ENCODE measurements around the gene EPHA8. TPM values are rescaled to one million over a fixed set of nuclear protein-coding genes. Genes with fewer than 3 reads are reported as not detected.

EPHA8 gene
- total and polyA plus RNA-seq, 2 of the 13 experiments (the other 11 are each of a cell fraction or from before 2014, with no cell fraction given), result not detected

DNA sequence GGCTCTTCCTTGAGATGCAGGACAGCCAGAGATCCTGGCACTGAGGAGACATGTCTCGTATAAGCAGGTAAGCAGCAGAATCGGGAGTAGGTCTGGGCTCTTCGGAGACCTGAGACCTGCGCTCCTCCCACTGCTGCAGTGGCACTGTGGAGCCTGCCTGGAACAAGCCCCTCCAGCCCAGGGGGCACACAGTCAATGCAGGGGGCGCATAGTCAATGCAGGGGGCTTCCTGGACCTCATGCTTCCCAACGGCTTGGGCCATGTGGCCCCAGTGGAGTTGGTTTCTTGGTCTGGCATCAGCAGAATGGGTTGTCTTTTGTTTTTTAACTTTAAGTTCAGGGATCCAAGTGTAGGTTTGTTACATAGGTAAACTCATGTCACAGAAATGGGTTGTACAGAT, 27.9 kb upstream of the EPHA8 start:
- no peak for ATAC-seq
- Histone ChIP-seq H3K27me3 (ENCODE audit: control insufficient read depth in 1 of 2, insufficient read depth in 2 of 2, low read length in 2 of 2) (no peaks in the 10 kb centered on the region; a peak in 1 of 5 replicates), H3K27ac (ENCODE audit: extremely low read length, insufficient read depth, low read length) (no peak overlapping the region), H3K4me3 (replicated peaks in 1 of 3; ENCODE audit: insufficient read depth in 1 of 3, low read depth in 2 of 3, low read length in 3 of 3) (no peak overlapping the region), H3K9ac (ENCODE audit: insufficient read depth, low read depth, low read length) (no peak overlapping the region), H3K79me2 (ENCODE audit: insufficient read depth, low read length) (no peaks in the 10 kb centered on the region), H3K4me1 (ENCODE audit: insufficient read depth, low read length) (no peaks in the 10 kb centered on the region), H3K36me3 (replicated peaks in 1 of 2; ENCODE audit: control insufficient read depth in 1 of 2, insufficient read depth in 2 of 2, low read length in 2 of 2) (no peaks in the 10 kb centered on the region), H2AFZ (ENCODE audit: low read length) (no peak overlapping the region), H4K20me1 (ENCODE audit: insufficient read depth, low read length) (no peaks in the 10 kb centered on the region), H3K9me3 (ENCODE audit: low read length) (no peaks in the 10 kb centered on the region), H3K4me2 (ENCODE audit: low read depth, low read length) (no peak overlapping the region)
- no TSS peak for BruUV-seq (replicated peaks)
- TF ChIP-seq MIER2 (CRISPR knock-in tag; IDR thresholded peaks at IDR 0.05), result no peak
- TF ChIP-seq HIVEP1 (CRISPR knock-in tag; IDR thresholded peaks at IDR 0.05), result no peak
- TF ChIP-seq CHCHD3 (CRISPR knock-in tag; IDR thresholded peaks at IDR 0.05), result no peak
- TF ChIP-seq KAT8 (CRISPR knock-in tag; IDR thresholded peaks at IDR 0.05), result no peak
- TF ChIP-seq KLF15 (CRISPR knock-in tag; IDR thresholded peaks at IDR 0.05; ENCODE audit: borderline replicate concordance), result no peak
- no peak for TF ChIP-seq ZNF598 (CRISPR knock-in tag; IDR thresholded peaks at IDR 0.05; ENCODE audit: borderline replicate concordance)
- TF ChIP-seq, protein P1, sequence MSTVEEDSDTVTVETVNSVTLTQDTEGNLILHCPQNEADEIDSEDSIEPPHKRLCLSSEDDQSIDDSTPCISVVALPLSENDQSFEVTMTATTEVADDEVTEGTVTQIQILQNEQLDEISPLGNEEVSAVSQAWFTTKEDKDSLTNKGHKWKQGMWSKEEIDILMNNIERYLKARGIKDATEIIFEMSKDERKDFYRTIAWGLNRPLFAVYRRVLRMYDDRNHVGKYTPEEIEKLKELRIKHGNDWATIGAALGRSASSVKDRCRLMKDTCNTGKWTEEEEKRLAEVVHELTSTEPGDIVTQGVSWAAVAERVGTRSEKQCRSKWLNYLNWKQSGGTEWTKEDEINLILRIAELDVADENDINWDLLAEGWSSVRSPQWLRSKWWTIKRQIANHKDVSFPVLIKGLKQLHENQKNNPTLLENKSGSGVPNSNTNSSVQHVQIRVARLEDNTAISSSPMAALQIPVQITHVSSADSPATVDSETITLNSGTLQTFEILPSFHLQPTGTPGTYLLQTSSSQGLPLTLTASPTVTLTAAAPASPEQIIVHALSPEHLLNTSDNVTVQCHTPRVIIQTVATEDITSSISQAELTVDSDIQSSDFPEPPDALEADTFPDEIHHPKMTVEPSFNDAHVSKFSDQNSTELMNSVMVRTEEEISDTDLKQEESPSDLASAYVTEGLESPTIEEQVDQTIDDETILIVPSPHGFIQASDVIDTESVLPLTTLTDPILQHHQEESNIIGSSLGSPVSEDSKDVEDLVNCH (CRISPR knock-in tag; IDR thresholded peaks at IDR 0.05), result no peak
- TF ChIP-seq ZNF550 (CRISPR knock-in tag; IDR thresholded peaks at IDR 0.05; ENCODE audit: borderline replicate concordance), result no peak
- TF ChIP-seq, protein P2, sequence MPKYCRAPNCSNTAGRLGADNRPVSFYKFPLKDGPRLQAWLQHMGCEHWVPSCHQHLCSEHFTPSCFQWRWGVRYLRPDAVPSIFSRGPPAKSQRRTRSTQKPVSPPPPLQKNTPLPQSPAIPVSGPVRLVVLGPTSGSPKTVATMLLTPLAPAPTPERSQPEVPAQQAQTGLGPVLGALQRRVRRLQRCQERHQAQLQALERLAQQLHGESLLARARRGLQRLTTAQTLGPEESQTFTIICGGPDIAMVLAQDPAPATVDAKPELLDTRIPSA (CRISPR knock-in tag; IDR thresholded peaks at IDR 0.05; ENCODE audit: borderline replicate concordance), result no peak
- no peak for TF ChIP-seq ZMYM2 (CRISPR knock-in tag; IDR thresholded peaks at IDR 0.05)
- TF ChIP-seq, protein P3, sequence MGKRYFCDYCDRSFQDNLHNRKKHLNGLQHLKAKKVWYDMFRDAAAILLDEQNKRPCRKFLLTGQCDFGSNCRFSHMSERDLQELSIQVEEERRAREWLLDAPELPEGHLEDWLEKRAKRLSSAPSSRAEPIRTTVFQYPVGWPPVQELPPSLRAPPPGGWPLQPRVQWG (CRISPR knock-in tag; IDR thresholded peaks at IDR 0.05; ENCODE audit: borderline replicate concordance, low read depth), result no peak
- no peak for TF ChIP-seq ZBTB21 (CRISPR knock-in tag; IDR thresholded peaks at IDR 0.05)
- TF ChIP-seq, protein P4, sequence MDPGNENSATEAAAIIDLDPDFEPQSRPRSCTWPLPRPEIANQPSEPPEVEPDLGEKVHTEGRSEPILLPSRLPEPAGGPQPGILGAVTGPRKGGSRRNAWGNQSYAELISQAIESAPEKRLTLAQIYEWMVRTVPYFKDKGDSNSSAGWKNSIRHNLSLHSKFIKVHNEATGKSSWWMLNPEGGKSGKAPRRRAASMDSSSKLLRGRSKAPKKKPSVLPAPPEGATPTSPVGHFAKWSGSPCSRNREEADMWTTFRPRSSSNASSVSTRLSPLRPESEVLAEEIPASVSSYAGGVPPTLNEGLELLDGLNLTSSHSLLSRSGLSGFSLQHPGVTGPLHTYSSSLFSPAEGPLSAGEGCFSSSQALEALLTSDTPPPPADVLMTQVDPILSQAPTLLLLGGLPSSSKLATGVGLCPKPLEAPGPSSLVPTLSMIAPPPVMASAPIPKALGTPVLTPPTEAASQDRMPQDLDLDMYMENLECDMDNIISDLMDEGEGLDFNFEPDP (CRISPR knock-in tag; conservative IDR thresholded peaks at IDR 0.05), result no peak
- no peak for TF ChIP-seq KDM1A (CRISPR knock-in tag; IDR thresholded peaks at IDR 0.05)
- no peak for TF ChIP-seq GLI4 (CRISPR knock-in tag; IDR thresholded peaks at IDR 0.05; ENCODE audit: borderline replicate concordance)
- TF ChIP-seq JUN (CRISPR knock-in tag; IDR thresholded peaks at IDR 0.05), result no peak
- no peak for TF ChIP-seq CHD4 (IDR thresholded peaks at IDR 0.05; ENCODE audit: borderline replicate concordance, low read length)
- TF ChIP-seq FOXJ3 (CRISPR knock-in tag; IDR thresholded peaks at IDR 0.05; ENCODE audit: borderline replicate concordance), result no peak
- TF ChIP-seq ZNF790 (CRISPR knock-in tag; IDR thresholded peaks at IDR 0.05; ENCODE audit: borderline replicate concordance), result no peak
- no peak for DNase-seq (ENCODE audit: low spot score)
- FAIRE-seq, result no peak
- ChIA-PET CTCF (ENCODE audit: low intra/inter-chr PET ratio, low total read pairs) (no interaction called here), POLR2A (no interaction called here)
- WGBS (ENCODE audit: low lambda C conversion rate), result 100% methylated on average over 1 of the region's 6 CpGs
- in situ Hi-C loops (cut with HindIII; ENCODE audit: extremely low pct_ligation_motif_present, low pct_unique_long_range_greater_than_20kb), result no loop called here
- intact Hi-C loops (cut with micrococcal nuclease; ENCODE audit: unreplicated experiment), result no loop called here
